ELR (cell line): ENCODE results near the gene PRICKLE4.
A peak's percentile ranks its signal among the peaks of the same experiment; 100 is the strongest.

Experiments used
- DNase-seq: peaks from one replicate; pipeline ENCODE4 v3.0.0-alpha.2; 2015; ENCODE audit warnings: low read depth

PRICKLE4 gene

DNA sequence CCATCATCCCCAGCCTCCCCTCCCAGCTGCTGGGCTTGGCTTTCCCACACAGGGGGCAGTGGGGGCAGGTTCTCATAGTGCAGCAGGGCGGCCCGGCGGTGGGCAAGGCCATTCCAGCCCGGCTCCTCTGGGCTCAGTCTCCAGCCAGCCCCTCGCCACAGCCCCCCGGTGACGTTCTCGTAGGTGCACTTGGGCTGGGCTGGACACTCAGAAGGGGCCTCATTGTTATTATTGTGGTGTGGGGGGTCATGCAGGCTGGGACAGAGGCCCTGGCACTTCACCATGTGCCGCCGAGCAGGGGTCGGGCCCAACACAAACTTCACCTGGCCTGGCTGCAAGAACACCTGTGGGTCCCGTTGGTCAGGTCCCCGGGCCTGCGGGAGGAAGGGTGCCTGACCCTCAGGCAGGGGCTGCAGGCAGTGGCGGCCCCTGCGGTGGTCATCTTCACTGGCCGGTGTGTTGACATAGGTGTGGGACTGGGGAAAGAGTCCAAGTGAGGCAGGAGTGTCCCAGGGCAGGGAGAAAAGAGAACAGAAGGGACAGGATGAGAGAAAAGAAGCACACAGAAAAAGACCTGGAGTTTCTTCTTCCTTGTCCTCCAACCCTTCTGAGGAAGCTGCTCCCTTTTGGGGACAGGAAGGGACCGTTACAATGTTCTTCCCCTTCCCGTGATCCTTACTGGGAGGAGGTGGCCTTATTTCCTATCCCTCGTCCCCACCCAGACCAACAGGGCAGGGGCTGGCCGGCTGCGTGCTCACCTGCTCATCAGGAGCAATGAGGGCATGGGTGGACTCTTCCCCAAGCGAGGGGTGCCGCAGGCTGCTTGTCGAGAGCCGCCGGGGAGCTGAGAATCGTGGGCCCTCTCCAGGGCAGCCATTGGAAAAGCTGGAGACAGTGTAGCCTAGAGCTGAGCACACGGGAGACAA, 9.3 kb upstream of the PRICKLE4 start:
- no peak for DNase-seq

DNA sequence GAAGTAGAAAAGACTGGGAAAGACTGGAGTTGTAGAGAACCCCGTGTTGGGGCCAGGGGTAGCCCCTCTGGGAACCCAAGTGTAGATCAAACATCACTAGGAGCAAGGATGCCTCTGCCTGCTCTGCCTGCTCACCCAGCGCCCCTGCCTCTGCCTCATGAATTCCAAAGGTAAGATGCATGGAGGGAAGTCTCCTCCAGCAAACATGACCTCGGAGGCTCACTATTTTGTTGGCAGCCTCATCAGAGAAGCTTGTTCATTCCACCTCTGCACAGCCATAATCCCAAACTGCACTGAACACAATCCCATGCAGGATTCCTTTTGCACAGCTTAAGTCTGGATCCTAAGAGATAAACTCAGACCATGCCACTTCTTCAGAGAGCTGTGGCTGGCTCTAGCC, 5.7 kb upstream of the PRICKLE4 start:
- DNase-seq = no peak

DNA sequence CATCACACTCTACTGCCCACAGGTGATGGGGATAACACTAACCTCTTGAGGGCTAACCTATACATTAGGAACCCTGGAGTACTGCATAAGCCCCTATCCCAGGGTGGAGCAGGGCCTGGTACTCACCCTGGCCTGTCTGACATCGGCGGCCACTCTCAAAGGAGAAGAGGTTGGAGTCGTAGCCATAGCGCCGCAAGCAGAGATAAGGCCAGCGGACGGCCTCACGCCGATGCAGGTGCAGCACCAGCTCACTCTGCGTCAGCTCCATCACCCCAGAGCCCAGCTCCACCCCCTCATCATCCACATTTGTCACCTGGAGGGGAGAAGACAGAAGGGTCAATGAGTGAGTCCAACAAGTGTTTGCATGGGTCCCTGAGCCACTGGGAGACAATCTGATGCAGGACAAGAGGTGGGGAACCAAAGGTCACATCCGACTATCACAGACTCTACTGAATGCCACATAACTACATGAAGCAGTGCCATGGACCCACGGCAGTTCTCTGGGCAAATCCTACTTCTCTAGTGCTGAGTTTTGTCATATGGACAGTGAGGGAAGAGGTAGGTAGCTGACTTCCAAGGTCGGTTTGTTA, 5.2 kb upstream of the PRICKLE4 start:
- no peak for DNase-seq

DNA sequence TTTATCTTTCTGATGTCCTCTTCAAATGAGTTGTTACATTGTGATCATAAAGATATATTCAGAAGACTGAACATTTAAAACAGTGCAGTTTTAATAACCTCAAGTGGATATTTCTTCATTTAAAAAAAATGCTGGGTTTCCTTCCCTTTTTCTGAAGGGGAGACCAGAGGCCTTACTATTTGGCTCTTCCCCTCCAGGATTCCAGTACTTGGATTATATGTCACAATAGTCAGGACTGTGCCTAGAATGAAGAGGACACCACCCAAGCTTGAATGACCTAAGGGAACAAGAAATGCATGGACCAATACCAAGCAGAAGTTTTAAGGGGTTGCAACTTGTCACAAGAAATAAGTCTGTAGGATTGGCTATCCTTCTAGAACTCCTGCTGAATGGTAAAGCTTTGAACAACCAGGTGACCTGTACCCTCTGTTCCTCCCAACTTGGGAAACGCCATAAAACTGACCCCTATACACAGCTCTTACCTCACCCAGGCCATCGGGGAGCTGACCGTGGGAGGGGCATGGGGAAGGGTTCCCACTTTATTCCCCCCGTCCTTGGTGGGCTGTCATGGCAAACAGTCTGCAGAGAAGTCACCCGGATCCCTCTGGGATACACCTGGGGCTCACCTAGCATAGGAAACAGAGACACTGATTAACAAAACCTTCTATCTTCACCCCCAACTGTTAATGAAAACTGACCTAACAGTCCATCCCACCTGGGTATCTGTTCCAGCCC, 2.9 kb upstream of the PRICKLE4 start:
- no peak for DNase-seq

DNA sequence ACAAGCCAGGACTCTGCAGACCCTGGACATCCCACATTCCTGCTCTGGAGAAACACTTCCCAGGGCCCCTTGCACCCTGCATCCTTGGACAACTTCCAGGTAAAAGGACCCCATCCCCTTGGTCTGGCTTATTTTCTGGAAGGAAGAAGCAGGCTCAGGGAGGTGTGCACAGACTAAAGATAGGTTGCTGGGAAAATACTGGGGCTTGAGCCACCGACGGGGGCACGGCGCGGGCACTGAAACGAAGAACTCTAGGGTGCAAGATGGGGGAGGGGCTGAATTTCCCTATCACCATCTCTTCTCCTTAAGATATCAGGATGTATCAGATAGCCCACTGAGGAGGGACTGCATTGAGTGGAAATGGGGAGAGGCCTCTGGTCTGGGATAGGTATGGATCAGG, 1.7 kb upstream of the PRICKLE4 start:
- no peak for DNase-seq

DNA sequence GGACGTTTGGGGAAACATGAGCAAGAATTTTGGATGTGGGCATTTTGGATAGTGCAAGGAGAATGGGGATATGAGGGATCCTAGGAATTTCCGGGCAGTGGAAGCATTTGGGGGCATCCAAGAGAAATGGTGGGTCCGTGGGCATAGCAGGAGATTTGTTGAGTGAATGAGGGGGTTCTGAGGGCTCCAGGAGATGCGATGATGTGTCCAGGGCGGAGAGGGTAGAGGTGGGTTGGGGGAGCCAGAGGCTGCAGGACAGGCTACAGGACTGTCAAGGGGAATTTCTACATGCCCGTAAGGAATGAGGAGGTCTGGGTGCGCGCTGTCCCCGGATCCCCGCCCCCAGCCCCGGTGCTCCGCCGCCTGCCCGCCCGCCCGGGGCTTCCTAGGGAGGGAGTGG, 1.2 kb upstream of the PRICKLE4 start:
- no peak for DNase-seq

GRCh38 chr6:41779788-41780550, 613 bp upstream of the PRICKLE4 start, which contains the start of gene FRS3:
FRS3 (minus strand) TSS chr6:41779900; CDS start chr6:41776987, 2,913 bp downstream.
- peak; percentile 94 for DNase-seq

GRCh38 chr6:41781366-41781730, 766 bp downstream of the PRICKLE4 start:
- no peak for DNase-seq

DNA sequence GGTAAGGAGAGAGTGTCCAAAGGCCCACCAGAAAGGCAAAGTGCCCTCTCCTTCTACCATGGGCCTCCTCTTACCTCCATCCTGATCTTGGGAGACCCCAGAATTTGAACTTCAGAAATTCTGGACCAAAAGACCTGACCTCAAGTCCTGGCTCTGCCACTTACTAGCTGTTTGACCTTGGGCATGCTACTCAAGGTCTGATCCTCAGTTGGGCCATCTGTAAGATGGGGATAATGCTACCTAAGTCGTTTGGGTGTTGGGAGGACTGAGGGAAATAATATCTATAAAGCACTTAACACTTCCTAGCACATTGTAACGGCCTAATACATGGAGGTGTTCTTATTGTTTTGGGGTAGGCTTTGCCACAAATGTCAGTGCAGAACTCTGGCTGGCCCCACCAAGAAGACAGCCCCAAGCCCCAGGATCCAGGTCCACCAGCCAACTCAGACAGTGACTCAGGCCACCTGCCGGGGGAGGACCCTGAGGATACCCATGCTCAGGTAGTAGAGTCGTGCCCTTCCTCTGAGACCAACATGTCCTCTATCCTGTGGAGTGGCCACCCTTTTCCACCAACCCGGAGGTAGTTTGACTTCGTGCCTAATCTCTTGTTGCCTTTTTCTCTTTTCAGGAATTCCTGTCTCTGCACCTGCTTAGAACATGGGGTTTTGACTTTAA, 2.7 kb downstream of the PRICKLE4 start:
- DNase-seq = no peak

- no peak for DNase-seq
Measured at GRCh38 chr6:41784581-41785171, 4.1 kb downstream of the PRICKLE4 start.

GRCh38 chr6:41785254-41785653, 4.7 kb downstream of the PRICKLE4 start:
- DNase-seq = no peak

DNA sequence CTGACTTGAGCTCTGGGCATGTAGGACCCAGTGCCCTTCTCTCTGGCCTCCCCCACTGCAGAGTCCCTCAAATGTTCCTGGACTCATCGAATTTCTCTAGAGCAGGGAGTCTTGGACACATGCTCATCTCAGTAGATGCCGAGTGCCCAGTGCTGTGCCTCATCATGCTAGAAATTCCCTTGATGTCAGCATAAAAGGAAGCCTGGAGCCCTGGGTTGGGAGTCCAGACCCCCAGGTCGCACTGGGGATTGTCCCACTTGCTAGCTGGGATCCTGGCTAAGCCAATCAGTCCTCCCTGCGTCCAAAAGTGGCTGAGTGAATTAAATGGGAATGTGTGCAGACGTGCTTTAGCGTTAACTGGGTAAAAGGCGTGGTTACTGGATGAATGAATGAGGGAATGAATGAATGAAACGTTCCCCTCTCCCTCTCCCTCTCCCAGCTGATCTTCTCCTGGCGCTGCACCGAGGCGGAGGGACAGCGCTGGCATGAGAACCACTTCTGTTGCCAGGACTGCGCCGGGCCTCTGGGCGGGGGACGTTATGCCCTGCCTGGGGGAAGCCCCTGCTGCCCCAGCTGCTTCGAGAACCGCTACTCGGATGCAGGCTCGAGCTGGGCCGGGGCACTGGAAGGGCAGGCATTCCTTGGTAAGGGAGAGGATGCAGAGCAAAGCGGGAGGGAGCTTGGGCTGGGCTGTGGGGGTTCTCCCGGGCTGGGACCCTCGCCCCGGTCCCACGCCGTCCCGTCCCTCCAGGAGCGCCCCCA, 5.3 kb downstream of the PRICKLE4 start:
- peak; percentile 37 for DNase-seq

GRCh38 chr6:41786451-41787218, 6.1 kb downstream of the PRICKLE4 start:
- peak; percentile 87 for DNase-seq

DNA sequence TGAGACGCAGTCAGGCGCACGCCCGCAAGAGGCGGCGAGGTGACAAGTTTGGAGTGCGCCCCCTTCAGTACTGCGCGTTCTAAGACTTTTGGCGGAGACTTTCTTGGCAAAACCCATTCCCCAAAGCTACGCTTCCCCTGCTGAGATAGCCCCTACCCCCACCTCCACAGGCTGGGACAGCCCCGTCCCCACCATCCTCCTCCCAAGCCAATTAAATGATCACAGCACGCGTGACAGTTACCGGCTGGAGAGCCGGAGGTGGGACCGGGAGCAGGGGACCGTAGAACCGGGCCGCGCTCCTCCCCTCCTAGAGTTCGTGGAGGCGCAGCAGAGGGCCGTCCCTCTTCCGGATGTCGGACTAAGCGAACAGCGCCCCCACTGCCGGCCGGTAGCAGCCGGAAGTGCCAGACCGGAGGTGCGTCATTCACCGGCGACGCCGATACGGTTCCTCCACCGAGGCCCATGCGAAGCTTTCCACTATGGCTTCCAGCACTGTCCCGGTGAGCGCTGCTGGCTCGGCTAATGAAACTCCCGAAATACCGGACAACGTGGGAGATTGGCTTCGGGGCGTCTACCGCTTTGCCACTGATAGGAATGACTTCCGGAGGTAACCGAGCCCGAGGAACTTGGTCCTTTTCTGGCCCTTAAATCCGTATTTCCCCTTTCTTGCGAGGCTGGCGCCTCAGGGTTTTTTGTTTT, 6.8 kb downstream of the PRICKLE4 start, which contains the start of gene TOMM6:
TSS of gene TOMM6 (plus strand) at position 476 of the 699 bp plus-strand sequence. CDS start at position 480, 4 bp downstream.
- DNase-seq = peak; percentile 97

GRCh38 chr6:41789390-41789724, 8.8 kb downstream of the PRICKLE4 start:
- no peak for DNase-seq

DNA sequence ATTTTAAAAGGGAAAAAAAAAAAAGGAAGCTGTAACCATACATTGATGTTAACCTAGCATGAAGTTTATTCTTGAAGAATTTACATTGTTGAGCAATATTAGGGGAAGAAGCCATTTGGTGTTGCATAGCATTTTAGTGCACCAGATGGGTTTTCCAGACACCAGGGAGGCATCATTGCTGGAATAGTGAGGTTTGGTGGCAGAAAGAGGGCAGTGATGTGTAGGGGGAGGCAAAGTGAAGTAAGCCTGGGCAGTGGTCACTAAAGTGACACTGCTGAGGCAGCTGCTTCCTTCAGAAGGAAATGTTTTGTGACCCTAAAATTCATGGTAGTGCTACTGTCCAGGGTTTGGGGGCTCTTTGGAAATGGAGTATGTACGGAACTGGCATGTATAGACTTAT, 9.5 kb downstream of the PRICKLE4 start:
- no peak for DNase-seq

DNA sequence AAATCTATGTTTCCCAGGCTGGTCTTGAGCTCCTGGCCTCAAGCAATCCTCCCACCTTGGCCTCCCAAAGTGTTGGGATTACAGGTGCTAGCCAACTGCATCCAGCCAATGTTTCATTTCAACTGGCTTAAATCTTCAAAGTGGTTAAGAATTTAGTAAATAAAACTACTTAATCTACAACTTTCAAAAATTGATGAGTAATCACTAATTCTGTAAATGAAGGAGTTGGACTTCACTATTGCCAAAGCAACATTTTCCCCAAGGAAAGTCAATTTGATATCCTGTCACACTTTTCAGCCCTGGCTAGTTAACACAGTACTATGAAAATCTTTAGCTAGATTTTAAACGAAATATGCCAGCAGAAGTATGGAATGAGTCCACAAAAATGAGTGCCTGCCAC, 10.7 kb downstream of the PRICKLE4 start:
- no peak for DNase-seq

DNA sequence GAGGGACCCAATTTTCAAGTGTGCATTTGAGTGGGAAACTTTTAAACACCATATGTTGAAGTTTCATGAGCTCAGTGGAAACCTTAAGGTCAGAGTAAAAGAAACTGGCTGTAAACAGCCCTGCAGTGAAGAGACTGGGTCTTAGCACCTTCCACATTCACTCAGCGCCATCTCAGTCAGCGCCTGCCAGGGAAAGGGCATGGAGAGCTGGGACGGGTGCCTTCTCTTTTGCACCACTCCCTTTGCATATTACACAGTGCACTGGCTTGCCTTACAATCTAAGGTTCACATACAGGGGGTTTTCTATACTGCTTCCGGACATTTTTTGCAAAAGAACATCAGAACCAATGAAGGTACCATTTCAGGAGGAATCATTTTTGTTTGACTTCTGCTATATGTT, 11.4 kb downstream of the PRICKLE4 start:
- DNase-seq = no peak

DNA sequence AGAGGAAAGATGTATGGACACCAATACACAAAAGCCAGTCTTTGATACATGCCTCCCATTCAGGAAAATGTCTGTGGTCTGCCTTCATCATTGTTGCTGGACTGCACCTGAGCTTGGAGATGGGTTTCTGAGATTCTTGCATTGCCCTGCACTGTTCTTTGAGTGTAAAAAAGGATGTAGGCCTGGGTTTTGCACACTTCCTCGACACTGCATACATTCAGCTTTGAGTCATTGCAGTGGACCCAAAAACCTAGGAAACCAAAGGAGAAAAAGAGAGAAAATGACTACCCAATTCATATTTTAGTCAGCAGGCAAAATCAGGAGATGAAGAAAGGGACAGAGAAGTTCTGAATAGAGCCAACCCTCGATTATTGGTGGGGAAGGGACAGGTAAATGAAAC, 15.9 kb downstream of the PRICKLE4 start:
- no peak for DNase-seq
